PFSK-1 (cell line): ENCODE results near the gene GSTO1.

Experiments
- POLR2AphosphoS5 ChIP-seq: IDR thresholded peaks from 2 replicates; pipeline ENCODE4 v1.6.1; 2012; ENCODE audit warnings: low read depth, mild to moderate bottlenecking, control low read depth, low read length, moderate library complexity
- SIN3A ChIP-seq: IDR thresholded peaks from 2 replicates; pipeline ENCODE4 v1.6.1; 2012; ENCODE audit warnings: mild to moderate bottlenecking, low read length, moderate library complexity, borderline replicate concordance; ENCODE audit not compliant: insufficient read depth

GRCh38 chr10:104257235-104257634, 2.5 kb downstream of the GSTO1 start:
- TF ChIP-seq POLR2AphosphoS5 (no peak), SIN3A (no peak)
